Keratinocyte (primary cell): ENCODE measurements around the gene KRTAP2-2. TPM values are rescaled to one million over a fixed set of nuclear protein-coding genes. Genes with fewer than 3 reads are reported as not detected.

Source experiments
- DNase-seq: peaks from one replicate; pipeline ENCODE4 v3.0.0-alpha.2; 2011; ENCODE audit warnings: low read depth, missing footprints, low spot score
- FAIRE-seq: peaks from 2 replicates; lab custom pipeline; 2011; peaks lifted over from hg19 to GRCh38; lab: Jason Lieb, UNC
- H2AFZ ChIP-seq: 2 replicates; pipeline ENCODE4 v1.6.0; 2012; ENCODE audit warnings: low read length, control low read depth, inconsistent platforms; ENCODE audit not compliant: control insufficient read depth
- H3K27ac ChIP-seq: 2 replicates; pipeline ENCODE4 v1.5.1; 2011; ENCODE audit warnings: low read length; ENCODE audit not compliant: control insufficient read depth, insufficient read depth
- H3K27me3 ChIP-seq: 3 replicates; pipeline ENCODE4 v1.6.0; 2011; ENCODE audit warnings: low read length; ENCODE audit not compliant: control insufficient read depth, insufficient read depth; ENCODE audit errors: extremely low read depth
- H3K36me3 ChIP-seq, 2 experiments: 2 replicates in 1 of 2; 3 replicates in 1 of 2; pipeline ENCODE4 v1.5.1; 2011; ENCODE audit warnings: low read length in 2 of 2, mild to moderate bottlenecking in 1 of 2; ENCODE audit not compliant: control insufficient read depth in 2 of 2, insufficient read depth in 2 of 2; ENCODE audit errors: extremely low read depth in 1 of 2
- H3K4me1 ChIP-seq: 3 replicates; pipeline ENCODE4 v1.5.1; 2011; ENCODE audit warnings: low read length; ENCODE audit not compliant: control insufficient read depth, insufficient read depth; ENCODE audit errors: extremely low read depth
- H3K4me2 ChIP-seq: 3 replicates; pipeline ENCODE4 v1.6.0; 2011; ENCODE audit warnings: low read depth, low read length; ENCODE audit not compliant: control insufficient read depth, insufficient read depth; ENCODE audit errors: extremely low read depth
- H3K4me3 ChIP-seq, 3 experiments: fragments of 200-600 bp in 1 of 3; sonication (generic) in 1 of 3; 2 replicates in 2 of 3; 3 replicates in 1 of 3; pipeline ENCODE4 v1.5.1; 2011 to 2016; ENCODE audit warnings: low read length in 3 of 3, mild to moderate bottlenecking in 3 of 3, control low read depth in 2 of 3, inconsistent platforms in 1 of 3, low read depth in 1 of 3, mixed read lengths in 1 of 3, mixed run types in 1 of 3, moderate library complexity in 1 of 3; ENCODE audit not compliant: control insufficient read depth in 2 of 3, insufficient read depth in 2 of 3; ENCODE audit errors: extremely low read depth in 1 of 3
- H3K79me2 ChIP-seq: 2 replicates; pipeline ENCODE4 v1.6.0; 2012; ENCODE audit warnings: low read length; ENCODE audit not compliant: control insufficient read depth, insufficient read depth
- H3K9ac ChIP-seq: 3 replicates; pipeline ENCODE4 v1.6.0; 2011; ENCODE audit warnings: low read length; ENCODE audit not compliant: control insufficient read depth, insufficient read depth; ENCODE audit errors: extremely low read depth
- H3K9me1 ChIP-seq: 3 replicates; pipeline ENCODE4 v1.6.0; 2011; ENCODE audit warnings: low read length; ENCODE audit not compliant: control insufficient read depth, insufficient read depth; ENCODE audit errors: extremely low read depth
- H3K9me3 ChIP-seq: 2 replicates; pipeline ENCODE4 v1.5.1; 2012; ENCODE audit warnings: low read depth, low read length; ENCODE audit not compliant: control insufficient read depth
- H4K20me1 ChIP-seq: 3 replicates; pipeline ENCODE4 v1.6.0; 2011; ENCODE audit warnings: low read length; ENCODE audit not compliant: control insufficient read depth, insufficient read depth; ENCODE audit errors: extremely low read depth
- EZH2 ChIP-seq: IDR thresholded peaks from one replicate; pipeline ENCODE4 v1.6.1; 2012; ENCODE audit warnings: inconsistent platforms, mild to moderate bottlenecking, low read length, moderate library complexity
- dilution Hi-C: fragments of 300-500 bp; cut with MboI; formaldehyde crosslinking; loops from one replicate; pipeline ENCODE4 v1.7.0; 2020; ENCODE audit warnings: low sequenced_read_pairs; ENCODE audit not compliant: extremely low pct_ligation_motif_present
- polyA plus RNA-seq, 5 experiments: library from polyadenylated mRNA; depleted of rRNA in 3 of 5; stranded (reverse) in 3 of 5; stranded (forward) in 1 of 5; unstranded in 1 of 5; fragments of >200 nt; gene quantifications; 1 replicate in 1 of 5; 2 replicates in 3 of 5; 3 replicates in 1 of 5; pipeline versions ENCODE4 v1.2.1 to v1.2.3, GENCODE V29; 2011 to 2012; ENCODE audit warnings: missing spikeins in 2 of 5, low read depth in 1 of 5, low replicate concordance in 1 of 5
- TF ChIP-seq, protein P1 (sequence below), 3 experiments: IDR thresholded peaks in 1 of 3; conservative IDR thresholded peaks in 1 of 3; optimal IDR thresholded peaks in 1 of 3; 2 replicates in 2 of 3; 3 replicates in 1 of 3; pipeline versions ENCODE3 to v1.5.1; 2011; ENCODE audit warnings: low read length in 3 of 3, mild to moderate bottlenecking in 3 of 3, moderate library complexity in 2 of 3, control low read depth in 1 of 3, inconsistent platforms in 1 of 3; ENCODE audit not compliant: insufficient read depth in 2 of 3; ENCODE audit errors: extremely low read depth in 1 of 3

Gene KRTAP2-2
- polyA plus RNA-seq, 1 donor (not counting 4 experiments of a cell fraction or from before 2014, with no cell fraction given) = not detected

DNA sequence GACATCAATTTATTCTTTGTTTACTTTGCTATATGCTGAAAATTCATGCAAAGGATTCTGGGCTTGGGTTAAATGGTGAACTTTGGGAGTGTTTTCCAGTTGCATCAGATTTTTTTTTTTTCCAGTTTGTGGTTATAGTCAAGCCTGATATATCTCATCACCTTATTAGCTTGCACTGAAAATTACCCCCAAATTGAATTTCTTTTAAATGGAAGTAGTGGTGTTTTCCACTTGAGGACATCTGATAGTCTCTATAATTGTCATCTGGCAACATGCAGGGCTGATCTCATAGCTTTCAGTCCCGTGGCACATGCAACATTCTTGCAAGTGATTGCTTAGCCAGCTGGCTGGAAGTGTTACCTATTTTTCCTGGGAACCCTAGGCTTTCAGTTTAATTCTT, 41.4 kb downstream of the KRTAP2-2 start:
- Histone ChIP-seq H3K9me1 (no peaks in the 10 kb centered on the region), H3K9me3 (no peaks in the 10 kb centered on the region), H3K4me3 (no peak overlapping the region), H2AFZ (no peak overlapping the region), H4K20me1 (no peaks in the 10 kb centered on the region), H3K27me3 (no peaks in the 10 kb centered on the region), H3K4me2 (no peak overlapping the region), H3K79me2 (no peaks in the 10 kb centered on the region), H3K9ac (no peak overlapping the region), H3K36me3 (no peaks in the 10 kb centered on the region), H3K4me1 (no peaks in the 10 kb centered on the region), H3K27ac (no peak overlapping the region)
- TF ChIP-seq, protein P1, sequence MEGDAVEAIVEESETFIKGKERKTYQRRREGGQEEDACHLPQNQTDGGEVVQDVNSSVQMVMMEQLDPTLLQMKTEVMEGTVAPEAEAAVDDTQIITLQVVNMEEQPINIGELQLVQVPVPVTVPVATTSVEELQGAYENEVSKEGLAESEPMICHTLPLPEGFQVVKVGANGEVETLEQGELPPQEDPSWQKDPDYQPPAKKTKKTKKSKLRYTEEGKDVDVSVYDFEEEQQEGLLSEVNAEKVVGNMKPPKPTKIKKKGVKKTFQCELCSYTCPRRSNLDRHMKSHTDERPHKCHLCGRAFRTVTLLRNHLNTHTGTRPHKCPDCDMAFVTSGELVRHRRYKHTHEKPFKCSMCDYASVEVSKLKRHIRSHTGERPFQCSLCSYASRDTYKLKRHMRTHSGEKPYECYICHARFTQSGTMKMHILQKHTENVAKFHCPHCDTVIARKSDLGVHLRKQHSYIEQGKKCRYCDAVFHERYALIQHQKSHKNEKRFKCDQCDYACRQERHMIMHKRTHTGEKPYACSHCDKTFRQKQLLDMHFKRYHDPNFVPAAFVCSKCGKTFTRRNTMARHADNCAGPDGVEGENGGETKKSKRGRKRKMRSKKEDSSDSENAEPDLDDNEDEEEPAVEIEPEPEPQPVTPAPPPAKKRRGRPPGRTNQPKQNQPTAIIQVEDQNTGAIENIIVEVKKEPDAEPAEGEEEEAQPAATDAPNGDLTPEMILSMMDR (optimal IDR thresholded peaks at IDR 0.05 in 1 of 3, IDR thresholded peaks at IDR 0.05 in 1 of 3, conservative IDR thresholded peaks at IDR 0.05 in 1 of 3; ENCODE audit: extremely low read depth in 1 of 3, insufficient read depth in 2 of 3, low read length in 3 of 3) = no peak
- no peak for TF ChIP-seq EZH2
- dilution Hi-C loops = no loop called here
- DNase-seq = no peak
- FAIRE-seq = no peak

DNA sequence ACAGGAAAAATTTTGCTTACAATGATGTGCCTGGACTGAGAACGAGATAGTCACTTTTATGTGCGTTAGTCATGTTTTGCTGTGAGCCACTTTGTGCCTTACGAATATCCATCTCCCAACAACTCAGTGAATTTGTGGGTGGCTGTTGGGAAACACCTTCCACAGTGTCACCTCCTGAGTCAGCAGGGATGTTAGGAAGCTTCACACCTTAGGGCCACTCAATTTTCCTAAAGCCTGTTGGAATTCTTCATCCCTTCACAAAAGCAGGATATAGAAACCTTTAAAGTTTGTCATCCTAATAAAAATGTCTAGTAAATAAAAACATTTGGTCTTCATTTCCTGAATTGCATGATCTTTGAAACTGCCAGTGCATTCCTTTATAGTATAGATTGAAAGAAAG, 41.8 kb downstream of the KRTAP2-2 start:
- no peak overlapping the region for H3K4me2 ChIP-seq
- TF ChIP-seq, protein P1 (optimal IDR thresholded peaks at IDR 0.05 in 1 of 3, IDR thresholded peaks at IDR 0.05 in 1 of 3, conservative IDR thresholded peaks at IDR 0.05 in 1 of 3; ENCODE audit: extremely low read depth in 1 of 3, insufficient read depth in 2 of 3, low read length in 3 of 3) = no peak
- TF ChIP-seq EZH2 = no peak
- dilution Hi-C loops = no loop called here
- H2AFZ ChIP-seq = no peak overlapping the region
- H3K9me3 ChIP-seq = no peaks in the 10 kb centered on the region
- no peaks in the 10 kb centered on the region for H3K27me3 ChIP-seq
- H3K4me3 ChIP-seq = no peak overlapping the region
- no peak for FAIRE-seq
- H3K36me3 ChIP-seq = no peaks in the 10 kb centered on the region
- DNase-seq = no peak
- no peak overlapping the region for H3K9ac ChIP-seq
- H4K20me1 ChIP-seq = no peaks in the 10 kb centered on the region
- no peaks in the 10 kb centered on the region for H3K79me2 ChIP-seq
- H3K27ac ChIP-seq = no peak overlapping the region
- H3K4me1 ChIP-seq = no peaks in the 10 kb centered on the region
- H3K9me1 ChIP-seq = no peaks in the 10 kb centered on the region
